GM21526 (cell line): ENCODE measurements around the gene HJURP.

Experiments
- ATAC-seq: cut with Tn5 transposase; IDR thresholded peaks from one replicate; pipeline ENCODE4 v1.9.1; 2021; ENCODE audit warnings: moderate library complexity; ENCODE audit not compliant: unreplicated experiment, low FRiP score

HJURP gene

DNA sequence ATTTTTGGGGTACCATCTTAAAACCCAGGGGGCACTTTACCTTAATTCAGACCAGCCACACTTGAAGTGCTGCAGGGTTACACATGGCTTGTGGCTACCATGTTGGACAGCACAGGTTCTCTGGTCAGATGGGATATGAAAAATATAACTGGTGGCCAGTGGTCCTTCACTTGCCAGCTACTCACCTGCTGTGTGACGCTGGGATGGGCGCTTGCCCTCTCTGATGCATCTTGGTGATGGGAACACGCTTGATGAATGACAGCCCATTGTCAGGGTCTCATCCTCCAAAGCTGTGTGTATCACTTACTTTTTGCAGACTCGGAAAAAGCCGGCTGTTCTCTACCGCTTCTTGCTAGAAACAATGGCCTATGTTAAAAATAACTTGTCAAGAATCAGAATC, 22.5 kb downstream of the HJURP start:
- ATAC-seq = no peak

- no peak for ATAC-seq
Measured at GRCh38 chr2:233831011-233831721, 23.2 kb downstream of the HJURP start.

- ATAC-seq = no peak
Measured at GRCh38 chr2:233830111-233830802, 24.1 kb downstream of the HJURP start.

- ATAC-seq = no peak
Measured at GRCh38 chr2:233829193-233830110, 24.9 kb downstream of the HJURP start.

DNA sequence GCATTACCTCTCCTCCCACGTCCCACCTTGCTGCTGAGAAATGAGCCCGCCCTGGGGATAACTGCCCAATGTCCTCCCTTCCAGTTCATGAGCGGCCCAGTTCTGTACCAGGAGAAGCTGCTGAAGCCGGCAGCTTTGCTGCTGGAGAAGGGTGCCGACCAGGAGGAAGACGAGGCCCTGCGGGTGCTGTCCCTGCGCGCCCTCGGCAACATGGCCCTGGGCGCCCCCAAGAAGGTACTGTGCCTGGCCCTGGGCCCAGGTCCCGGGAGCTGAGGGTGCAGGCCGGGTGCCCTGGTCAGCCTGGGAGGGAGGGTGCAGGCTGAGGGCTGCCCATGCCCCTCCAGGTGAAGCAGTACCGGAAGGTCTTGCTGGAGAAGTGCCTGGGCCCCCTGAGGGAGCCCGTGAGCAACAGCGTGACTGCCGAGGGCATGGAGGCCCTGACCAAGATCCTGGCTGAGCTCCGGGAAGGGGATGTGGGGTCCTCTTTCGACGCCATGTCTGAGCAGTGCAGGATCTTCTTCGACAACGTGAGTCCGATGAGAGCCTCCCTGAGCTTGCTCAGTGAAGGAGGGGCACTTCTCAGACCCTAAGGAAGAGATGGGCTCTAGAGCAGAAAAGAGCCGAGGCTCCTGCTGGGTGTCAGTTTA, 25.7 kb downstream of the HJURP start:
- ATAC-seq = no peak

GRCh38 chr2:233824373-233824772, 30.0 kb downstream of the HJURP start:
- ATAC-seq = no peak

GRCh38 chr2:233823731-233824121, 30.6 kb downstream of the HJURP start:
- ATAC-seq = no peak

GRCh38 chr2:233822781-233823730, 31.3 kb downstream of the HJURP start:
- no peak for ATAC-seq

GRCh38 chr2:233822101-233822771, 32.1 kb downstream of the HJURP start:
- ATAC-seq = no peak

- ATAC-seq = no peak
Measured at GRCh38 chr2:233821709-233822100, 32.6 kb downstream of the HJURP start.

DNA sequence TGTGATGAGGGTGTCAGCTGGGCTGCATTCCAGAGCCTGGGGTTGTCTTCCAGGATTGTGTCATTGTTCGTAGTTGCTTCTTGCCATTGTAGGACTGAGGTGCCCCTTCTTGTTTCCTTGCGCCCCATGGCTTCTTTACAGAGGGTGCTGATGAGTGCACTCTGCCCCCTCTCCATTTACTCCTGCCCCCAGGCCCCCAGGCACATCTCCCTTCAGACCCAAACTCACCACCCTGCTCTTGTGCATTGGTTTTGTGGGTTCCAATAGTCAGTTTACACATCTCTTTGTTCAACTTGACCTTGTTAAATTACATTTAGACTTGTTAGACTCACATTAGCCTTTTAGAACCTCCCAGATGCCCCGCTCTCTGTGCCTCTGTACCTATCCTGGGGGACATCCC, 33.1 kb downstream of the HJURP start:
- ATAC-seq = no peak

DNA sequence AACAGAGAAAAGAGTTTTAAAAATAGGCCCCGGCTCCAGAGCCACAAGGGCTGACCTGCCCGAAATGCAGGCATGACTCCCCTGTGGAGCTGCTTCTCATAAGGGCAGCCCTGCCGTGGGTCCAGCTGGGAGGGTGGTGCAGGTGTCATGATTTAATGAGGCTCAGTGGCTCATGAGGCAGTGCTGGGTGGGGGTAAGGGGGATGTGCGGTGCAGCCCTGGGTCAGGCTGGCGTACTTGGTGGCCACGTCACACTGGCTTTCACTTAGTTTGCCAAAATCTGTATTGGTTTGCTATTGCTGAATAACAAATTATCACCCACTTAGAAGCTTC, 33.6 kb downstream of the HJURP start:
- ATAC-seq = no peak

DNA sequence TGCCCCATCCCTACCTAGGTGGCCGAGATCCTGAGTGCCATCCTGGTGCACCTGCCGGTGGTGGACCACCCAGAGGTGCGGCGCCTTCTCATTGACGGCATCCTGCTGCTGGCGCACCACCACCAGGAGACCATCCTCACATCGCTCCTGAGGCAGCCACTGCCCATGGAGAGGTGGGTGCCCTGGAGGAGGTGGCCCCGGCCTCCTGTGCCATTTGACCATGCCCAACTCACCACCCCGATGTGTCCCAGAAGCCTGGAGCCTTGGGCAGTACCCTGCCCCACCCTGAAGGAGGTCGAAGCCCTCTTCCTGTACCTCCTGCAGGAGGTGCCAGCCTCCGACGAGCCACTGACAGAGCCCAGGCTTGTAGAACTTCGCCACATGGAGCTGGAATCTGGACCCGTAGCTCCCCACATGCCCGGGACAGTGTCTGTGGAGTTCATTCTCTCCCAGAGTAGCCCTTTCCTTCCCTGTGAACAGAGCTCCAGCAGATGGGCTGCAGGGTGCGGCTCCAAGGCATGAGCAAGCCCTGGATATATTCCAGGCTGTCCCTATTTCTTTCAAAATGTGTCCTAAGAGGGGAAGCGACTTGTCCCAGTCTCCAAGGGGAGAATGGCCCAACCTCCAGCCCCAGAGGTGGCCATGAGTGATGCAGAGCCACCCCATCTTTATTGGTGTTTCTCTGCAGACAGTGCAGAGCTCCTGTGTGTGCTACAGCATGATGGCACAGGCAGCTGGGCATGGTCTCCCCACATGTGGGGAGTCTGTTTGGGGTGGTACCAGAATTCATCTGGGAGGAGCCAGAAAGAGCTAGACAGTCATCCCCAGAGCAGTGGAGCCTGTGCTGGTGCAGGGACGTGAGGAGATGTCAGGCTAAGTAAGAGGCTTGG, 34.2 kb downstream of the HJURP start:
- no peak for ATAC-seq

DNA sequence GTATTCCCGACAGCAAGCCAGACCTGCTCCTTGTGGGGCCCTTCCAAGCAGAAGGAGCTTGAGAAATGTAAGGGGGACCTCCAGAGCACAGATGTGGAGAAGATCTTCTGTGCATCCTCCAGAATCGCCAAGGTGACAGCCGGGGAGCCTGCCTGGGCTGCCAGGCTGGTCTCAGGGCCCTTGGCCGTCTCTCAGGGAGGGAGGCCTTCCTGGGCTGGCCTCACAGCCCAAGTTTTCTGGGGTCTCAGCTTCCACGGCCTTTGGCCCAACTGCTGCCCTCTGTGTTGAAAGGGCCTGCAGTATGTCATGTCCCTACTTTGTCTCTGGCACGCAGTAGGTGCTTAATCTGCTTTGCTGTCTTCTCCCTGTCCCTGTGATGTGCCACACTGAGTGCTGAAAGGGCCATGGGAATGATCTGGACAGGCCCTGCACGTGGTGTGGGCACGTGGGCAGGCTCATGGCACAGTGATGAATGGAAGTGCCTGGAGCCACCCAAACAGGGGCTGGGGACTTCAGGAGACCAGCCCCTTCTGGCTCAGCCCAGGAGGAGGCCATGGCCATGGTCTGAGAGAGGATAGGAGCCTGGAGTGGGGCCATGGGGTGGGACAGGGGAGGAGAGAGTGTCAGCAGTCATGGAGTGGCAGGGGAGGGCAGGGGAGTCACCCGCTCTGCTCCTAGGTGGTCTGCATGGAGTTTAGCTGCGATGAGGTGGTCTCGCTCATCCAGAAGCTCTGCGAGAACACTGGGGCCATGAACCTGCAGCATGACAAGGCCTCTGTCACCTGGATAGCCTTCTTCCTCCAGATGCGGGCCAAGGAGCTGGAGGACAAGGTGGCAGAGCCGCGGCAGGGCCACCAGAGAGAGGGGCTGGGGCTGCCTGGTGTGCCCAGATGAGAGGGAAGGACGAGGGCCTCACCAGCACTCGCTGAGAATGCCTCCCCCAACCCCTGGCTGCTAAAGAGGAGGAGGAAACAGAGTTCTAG, 35.4 kb downstream of the HJURP start:
- ATAC-seq = no peak

DNA sequence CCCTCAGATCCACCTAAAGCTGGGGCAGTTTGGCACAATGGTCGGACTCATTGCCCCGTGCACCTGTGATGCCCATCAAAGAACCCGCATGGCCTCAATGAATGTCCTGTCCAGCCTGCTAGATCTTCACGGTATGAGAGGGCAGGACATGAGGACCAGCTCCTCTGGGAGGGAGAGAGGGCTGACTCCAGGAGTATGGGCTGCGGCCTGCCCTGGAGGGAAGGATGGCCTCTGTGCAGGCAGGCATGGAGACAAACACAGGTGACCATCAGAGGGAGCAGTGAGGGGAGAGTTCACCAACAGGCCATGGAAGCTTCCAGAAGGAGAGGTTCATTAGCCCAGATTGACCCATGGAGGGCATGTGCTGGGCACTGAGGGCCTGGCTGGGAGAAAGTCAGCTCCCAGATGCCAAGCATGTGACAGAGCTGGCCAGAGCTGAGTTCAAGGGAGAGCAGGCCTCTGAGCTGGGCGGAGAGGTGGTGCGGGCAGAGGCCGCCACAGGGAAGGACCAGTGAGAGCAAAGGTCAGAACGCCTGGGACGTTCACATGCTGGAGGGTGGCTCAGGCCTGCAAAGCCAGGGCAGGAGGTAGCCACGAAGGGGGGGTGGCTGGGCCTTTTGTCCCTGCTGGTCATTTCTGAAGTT, 36.2 kb downstream of the HJURP start:
- no peak for ATAC-seq

GRCh38 chr2:233817361-233817911, 36.9 kb downstream of the HJURP start:
- ATAC-seq = no peak
